Activated CD8-positive, alpha-beta memory T cell treated with anti-CD3 and anti-CD28 coated beads for 1 hour (primary cell): Measurements from ENCODE around the gene TRIOBP.
"Not testable (repeated sequence)": the region's sequence is repeated elsewhere in the genome, so short reads cannot be mapped to it uniquely, and the experiment has no call there.

Source experiments
- DNase-seq, 2 donors: peaks; one replicate each; pipeline ENCODE4 v3.0.0-alpha.2; 2020; ENCODE audit warnings: low read depth in 1 of 2; ENCODE audit errors: extremely low read depth in 1 of 2

The TRIOBP gene

GRCh38 chr22:37696657-37697537 is at the start of gene TRIOBP:
TSS of gene TRIOBP (plus strand) at chr22:37697048. CDS start at chr22:37701366, 4,318 bp downstream.
- DNase-seq = peak; percentile 58 to 75

DNA sequence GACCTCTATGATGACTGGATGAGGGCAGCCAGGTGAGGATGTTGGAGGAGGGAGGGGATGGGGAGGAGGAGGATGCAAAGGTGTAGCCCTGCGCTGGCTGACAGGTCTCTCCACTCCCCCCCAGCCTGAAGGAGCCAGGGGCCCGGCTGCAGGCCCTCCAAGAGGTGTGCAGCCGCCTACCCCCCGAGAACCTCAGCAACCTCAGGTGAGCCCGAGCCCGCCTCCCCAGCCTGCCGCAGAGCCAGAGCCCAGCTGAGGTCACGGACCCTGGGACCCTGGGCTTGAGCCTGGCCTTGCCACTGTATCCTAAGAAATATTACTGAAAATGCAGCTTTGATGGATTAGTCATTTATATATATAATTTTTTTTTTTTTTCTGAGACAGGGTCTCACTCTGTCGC is 49.5 kb upstream of the TRIOBP start:
- no peak for DNase-seq

DNA sequence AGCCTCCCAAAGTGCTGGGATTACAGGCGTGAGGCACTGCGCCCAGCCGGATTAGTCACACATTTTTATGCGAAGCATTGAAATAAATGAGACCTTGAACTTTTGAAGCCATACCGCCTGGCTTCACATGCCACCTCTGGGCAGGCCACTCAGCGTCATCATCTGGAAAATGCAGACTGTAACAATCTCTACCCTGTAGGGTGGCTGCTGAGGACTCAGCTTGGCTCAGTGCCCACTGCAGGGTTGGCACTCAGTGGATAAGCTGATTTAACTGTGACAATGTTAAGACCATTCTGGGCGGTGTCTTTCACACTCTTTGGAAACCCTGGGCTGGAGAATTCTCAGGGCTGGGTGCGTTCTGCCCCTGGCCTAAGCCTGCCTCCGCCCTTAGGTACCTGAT is 48.9 kb upstream of the TRIOBP start:
- DNase-seq = no peak

DNA sequence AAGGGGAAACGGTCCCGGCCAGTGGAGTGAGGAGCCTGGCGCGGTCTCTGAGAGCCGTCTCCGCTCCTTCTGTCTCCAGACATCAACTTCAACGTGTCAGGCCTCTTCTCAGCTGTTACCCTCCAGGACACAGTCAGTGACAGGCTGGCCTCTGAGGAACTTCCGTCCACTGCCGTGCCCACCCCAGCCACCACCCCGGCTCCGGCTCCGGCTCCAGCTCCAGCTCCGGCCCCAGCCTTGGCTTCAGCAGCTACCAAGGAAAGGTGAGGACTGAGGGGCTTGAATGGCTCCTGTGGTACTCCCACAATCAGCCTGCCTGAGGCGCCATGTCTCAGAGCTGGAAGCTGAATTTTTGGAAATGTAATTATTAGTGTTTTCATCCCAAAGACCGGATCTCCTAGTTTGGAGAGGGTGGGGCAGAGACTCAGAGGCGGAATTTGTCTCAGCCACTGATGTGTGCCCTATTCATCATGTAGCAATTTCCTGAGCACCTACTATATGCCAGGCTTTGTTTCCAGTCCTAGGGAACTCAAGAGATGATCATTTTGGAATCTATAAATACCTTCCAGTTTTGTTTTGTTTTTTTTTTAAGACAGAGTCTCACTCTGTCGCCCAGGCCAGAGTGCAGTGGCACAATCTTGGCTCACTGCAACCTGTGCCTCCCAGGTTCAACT is 46.2 kb upstream of the TRIOBP start:
- DNase-seq = no peak

GRCh38 chr22:37654563-37655251 is 42.1 kb upstream of the TRIOBP start:
- no peak for DNase-seq

DNA sequence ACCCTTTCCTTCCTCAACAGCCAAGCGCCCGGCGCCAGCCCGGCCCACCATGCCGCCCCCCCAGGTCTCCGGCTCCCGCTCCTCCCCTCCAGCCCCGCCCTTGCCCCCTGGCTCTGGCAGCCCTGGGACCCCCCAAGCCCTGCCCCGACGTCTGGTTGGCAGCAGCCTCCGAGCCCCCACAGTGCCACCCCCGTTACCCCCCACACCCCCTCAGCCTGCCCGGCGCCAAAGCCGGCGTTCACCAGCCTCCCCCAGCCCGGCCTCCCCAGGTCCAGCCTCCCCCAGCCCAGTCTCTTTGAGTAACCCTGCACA is 41.6 kb upstream of the TRIOBP start:
- DNase-seq = no peak

DNA sequence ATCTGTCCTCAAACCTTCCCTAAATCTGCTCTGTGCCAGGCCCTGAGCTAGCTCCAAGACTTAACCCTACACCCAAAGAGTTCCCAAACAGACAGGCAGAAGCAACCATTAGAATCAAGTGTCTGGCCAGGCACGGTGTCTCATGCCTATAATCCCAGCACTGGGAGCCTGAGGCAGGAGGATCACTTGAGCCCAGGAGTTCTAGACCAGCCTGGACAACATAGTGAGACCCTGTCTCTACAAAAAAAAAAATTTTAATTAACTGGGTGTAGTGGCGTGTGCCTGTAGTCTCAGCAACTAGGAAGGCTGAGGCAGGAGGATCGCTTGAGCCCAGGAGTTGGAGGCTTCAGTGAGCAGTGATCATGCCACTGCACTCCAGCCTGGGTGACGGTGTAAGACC is 40.3 kb upstream of the TRIOBP start:
- DNase-seq = not testable (repeated sequence)

DNA sequence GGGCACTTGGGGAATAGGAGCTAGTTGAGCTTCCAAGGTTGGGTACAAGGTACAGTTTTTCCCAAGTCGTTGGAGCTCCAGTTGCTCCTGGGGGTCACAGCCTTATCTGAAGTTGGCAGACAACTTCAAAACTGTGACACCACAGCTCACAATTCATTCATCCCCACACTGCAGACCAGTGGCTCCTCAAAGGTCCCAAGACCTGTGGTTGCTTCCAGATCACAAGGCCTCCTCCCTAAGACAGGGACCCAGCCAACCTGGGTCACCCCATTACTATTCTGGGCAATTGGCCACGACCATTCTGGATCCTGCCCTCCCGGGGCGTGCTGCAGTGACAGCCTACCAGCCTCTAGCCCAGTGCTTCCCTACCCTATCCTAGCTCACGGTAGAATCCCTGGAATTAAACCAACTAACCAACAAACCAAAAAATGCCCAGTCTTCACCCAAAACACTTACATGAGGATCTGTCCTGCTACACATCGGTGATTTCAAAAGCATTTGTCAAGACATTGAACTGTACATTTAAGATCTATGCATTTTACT is 39.2 kb upstream of the TRIOBP start:
- no peak for DNase-seq

GRCh38 chr22:37658133-37659065 is 38.4 kb upstream of the TRIOBP start, which contains the start of gene PDXP:
TSS of gene PDXP (plus strand) at chr22:37658723. CDS start at chr22:37658783, 60 bp downstream.
- DNase-seq = peak; percentile 94 to 98

DNA sequence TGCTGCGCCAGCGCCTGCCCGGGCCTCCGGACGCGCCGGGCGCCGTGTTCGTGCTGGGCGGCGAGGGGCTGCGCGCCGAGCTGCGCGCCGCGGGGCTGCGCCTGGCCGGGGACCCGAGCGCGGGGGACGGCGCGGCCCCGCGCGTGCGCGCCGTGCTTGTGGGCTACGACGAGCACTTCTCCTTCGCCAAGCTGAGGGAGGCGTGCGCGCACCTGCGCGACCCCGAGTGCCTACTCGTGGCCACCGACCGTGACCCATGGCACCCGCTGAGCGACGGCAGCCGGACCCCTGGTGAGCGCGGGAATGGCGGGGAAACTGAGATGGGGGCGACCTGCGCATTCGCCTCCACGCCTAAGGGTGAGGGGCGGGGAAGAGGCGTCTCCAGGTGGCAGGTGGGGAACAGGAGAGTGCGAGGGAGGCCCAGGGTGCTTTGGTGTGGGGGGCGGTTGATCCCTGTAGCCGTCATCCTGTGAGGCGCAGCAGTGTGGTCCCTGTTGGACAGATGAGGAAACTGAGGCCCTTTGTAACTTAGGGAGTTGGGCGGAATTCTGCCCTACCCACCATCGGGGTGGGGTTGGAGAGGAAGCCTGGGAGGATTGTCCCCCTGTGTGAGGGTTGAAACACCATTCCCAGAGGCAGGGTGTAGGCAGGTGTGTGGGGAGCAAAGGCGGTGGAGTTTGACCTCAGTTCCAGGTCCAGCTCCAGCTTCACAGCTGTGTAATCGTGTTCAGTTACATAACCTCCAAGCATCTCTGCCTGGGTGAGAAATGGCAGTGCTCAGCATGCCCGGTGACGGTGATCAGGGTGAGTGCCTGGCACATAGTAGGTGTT is 37.6 kb upstream of the TRIOBP start:
- DNase-seq = no peak

DNA sequence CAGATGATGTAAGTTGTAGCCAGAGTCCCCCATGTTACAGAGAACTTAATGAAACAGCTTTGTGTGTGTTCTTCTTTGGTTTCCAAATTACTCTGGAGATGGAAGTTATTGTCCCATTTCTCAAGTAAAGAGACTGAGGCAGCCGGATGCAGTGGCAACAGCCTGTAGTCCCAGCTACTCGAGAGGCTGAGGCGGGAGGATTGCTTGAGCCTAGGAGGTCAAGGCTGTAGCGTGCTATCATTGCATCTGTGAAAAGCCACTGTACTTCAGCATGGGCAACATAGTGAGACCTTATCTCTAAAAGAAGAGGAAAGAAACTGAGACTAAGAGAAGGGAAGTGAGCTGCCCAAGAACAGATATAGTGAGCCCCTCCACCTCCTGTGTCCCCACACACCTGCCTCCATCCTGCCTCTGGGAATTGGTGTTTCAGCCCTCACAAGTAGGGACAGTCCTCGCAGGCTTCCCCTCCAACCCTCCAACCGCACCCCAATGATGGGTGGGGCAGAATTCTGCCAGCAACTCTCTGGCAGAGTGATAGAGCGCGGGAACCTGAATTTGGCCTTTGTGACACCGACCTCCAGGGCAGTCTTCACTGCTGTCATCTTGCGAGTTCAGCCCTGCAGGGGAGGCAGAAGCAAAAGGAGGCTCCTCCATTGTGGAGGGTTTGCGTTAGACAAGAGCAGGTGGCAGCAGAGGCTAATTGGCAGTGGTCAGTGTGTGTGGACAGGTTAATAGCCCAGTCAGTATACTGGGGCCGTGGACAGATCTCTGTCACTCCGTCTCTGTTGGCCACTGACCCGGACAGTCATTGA is 36.7 kb upstream of the TRIOBP start:
- DNase-seq = no peak

DNA sequence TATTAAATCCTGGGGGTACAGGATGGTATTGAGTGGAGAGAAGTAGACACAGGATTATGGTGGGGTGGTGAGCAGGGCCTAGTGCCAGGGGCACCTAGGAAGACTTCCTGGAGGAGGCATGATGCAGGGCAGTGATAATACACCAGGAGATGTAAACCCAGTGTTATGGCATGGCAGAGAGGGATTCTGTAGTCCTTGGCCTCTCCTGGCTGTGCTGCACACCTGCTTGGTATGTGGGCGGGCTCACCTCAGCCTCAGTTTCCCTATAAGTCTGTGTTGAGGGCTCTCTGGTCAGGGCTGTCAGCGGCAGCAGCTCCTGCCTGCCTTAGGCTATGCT is 36.2 kb upstream of the TRIOBP start:
- DNase-seq = no peak

- DNase-seq = no peak
Observed at GRCh38 chr22:37661160-37661924, 35.5 kb upstream of the TRIOBP start.

DNA sequence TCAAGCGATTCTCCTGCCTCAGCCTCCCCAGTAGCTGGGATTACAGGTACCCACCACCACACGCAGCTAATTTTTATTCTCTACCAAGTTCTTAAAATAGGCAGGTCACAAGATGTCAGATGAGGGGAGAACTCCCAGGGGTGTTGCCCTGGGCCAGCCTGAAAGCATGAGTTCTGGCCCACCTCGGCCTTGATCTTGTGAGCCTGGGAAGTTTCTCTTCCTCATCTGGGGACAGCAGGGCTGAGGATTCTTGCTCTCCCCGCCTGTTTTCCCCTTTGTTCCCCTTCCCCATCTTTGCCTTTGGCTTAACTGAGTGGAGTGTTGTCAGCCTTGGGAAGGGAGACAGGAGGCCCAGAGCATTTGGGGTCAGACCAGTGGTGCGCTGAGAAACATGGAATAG is 34.8 kb upstream of the TRIOBP start:
- no peak for DNase-seq

DNA sequence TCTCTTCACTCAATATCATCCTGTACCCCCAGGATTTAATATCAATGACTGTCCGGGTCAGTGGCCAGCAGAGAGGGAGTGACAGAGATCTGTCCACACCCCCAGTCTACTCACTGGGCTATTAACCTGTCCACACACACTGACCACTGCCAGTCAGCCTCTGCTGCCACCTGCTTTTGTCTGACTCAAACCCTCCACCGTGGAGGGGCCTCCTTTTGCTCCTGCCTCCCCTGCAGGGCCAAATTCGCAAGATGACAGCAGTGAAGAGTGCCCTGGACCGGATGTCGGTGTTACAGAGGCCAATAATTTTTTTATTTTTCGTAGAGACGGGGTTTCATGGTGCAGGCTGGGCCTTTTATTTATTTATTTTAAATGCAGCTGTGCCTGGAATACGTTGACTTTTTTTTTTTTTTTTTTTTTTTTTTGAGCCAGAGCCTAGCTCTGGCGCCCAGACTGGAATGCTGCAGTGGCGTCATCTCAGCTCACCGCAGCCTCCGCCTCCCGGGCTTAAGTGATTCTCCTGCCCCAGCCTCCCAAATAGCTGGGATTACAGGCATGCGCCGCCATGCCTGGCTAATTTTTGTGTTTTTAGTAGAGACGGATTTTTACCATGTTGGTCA is 33.2 kb upstream of the TRIOBP start:
- no peak for DNase-seq

DNA sequence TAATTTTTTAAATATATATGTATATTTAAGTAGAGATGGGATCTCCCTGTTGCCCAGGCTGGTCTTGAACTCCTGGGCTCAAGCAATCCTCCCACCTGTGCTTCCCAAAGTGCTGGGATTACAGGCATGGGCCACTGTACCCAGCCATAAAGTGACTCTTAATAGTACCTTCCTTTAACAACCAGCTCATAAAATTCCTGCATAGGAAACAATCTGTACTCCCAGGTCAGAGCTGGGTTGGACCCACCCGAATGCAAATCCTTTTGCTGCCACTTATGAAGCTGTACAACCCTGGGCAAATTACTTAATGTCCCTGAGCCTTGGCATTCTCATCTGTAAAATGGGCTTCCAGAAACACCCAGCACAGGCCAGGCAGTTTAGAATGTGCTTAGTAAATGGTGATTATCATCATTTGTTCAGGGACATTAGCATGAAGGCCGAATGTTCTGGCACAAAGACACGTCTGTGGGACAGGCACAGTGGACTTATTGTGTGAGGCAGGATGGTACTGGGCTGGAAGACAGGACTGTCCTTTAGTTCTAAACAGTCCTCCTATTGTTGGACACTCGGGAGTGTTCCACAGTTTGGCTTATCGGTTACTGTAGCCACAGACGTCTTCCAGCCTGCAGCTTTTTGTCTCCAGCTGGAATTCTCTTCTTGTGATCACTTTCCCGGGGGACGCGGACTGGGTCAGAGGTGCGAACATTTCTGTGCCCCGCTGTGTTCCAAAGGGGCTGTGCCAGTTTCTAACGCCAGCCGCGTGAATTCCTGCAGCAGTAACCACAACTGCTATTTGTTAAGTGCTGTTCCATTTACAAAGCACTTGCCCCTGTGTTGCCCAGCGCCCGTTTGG is 32.4 kb upstream of the TRIOBP start:
- DNase-seq = no peak

GRCh38 chr22:37665487-37665886 is 31.4 kb upstream of the TRIOBP start:
- DNase-seq = no peak
